PC-9 (cell line): ENCODE measurements around the gene CEACAM1. TPM values are rescaled to one million over a fixed set of nuclear protein-coding genes. Genes with fewer than 3 reads are reported as not detected.
"Not testable (repeated sequence)": the region's sequence is repeated elsewhere in the genome, so short reads cannot be mapped to it uniquely, and the experiment has no call there.

Experiments
- BruUV-seq: library from RNA; stranded (reverse); fragments of 400-500 nt; replicated peaks from 2 replicates; lab custom pipeline; 2021; lab: Mats Ljungman, UMichigan
- CTCF ChIA-PET: fragments of 300-600 bp; sonication (Branson Sonifier 250); formaldehyde crosslinking; loops from one replicate; lab custom pipeline; 2022; ENCODE audit warnings: antibody characterized with exemption; lab: Charles Lee
- POLR2A ChIA-PET: fragments of 300-600 bp; sonication (Branson Sonifier 250); formaldehyde crosslinking; loops from one replicate; lab custom pipeline; 2022; ENCODE audit warnings: antibody characterized with exemption; ENCODE audit not compliant: unreplicated experiment; lab: Charles Lee
- DNase-seq, 2 experiments: peaks; one replicate each; pipeline versions ENCODE4 v3.0.0 to v3.0.0-alpha.2; 2015 to 2022; ENCODE audit warnings: mixed read lengths in 1 of 2
- H2AFZ ChIP-seq: fragments of 200-600 bp; sonication (generic); 2 replicates; pipeline ENCODE4 v1.8.1; 2017; ENCODE audit warnings: antibody characterized with exemption
- H3F3A ChIP-seq: fragments of 200-600 bp; sonication (generic); 2 replicates; pipeline ENCODE4 v1.8.1; 2017; ENCODE audit warnings: antibody characterized with exemption, mild to moderate bottlenecking, low read depth; ENCODE audit not compliant: insufficient read depth
- H3K27ac ChIP-seq: fragments of 200-600 bp; sonication (generic); 2 replicates; pipeline ENCODE4 v1.6.1; 2016; ENCODE audit warnings: mixed run types
- H3K27me3 ChIP-seq: fragments of 200-600 bp; sonication (generic); 2 replicates; pipeline ENCODE4 v1.6.1; 2016; ENCODE audit warnings: low read depth, mixed run types; ENCODE audit not compliant: insufficient read depth
- H3K36me3 ChIP-seq: fragments of 200-600 bp; sonication (generic); 2 replicates; pipeline ENCODE4 v1.6.1; 2016; ENCODE audit warnings: low read depth, mixed run types
- H3K4me1 ChIP-seq: fragments of 200-600 bp; sonication (generic); replicated peaks from 2 replicates; pipeline ENCODE4 v1.6.1; 2016; ENCODE audit warnings: mixed run types; ENCODE audit not compliant: insufficient read depth
- H3K4me2 ChIP-seq: fragments of 200-600 bp; sonication (generic); 2 replicates; pipeline ENCODE4 v1.6.1; 2017; ENCODE audit warnings: mixed run types
- H3K4me3 ChIP-seq: fragments of 200-600 bp; sonication (generic); 2 replicates; pipeline ENCODE4 v1.6.1; 2016; ENCODE audit warnings: mixed run types
- H3K79me2 ChIP-seq: fragments of 200-600 bp; sonication (generic); 2 replicates; pipeline ENCODE4 v1.6.1; 2017; ENCODE audit warnings: low read depth, mixed run types
- H3K9me2 ChIP-seq: fragments of 200-600 bp; sonication (generic); 2 replicates; pipeline ENCODE4 v1.8.1; 2017; ENCODE audit warnings: mild to moderate bottlenecking; ENCODE audit not compliant: insufficient read depth
- H3K9me3 ChIP-seq: fragments of 200-600 bp; sonication (generic); 2 replicates; pipeline ENCODE4 v1.8.1; 2016; ENCODE audit warnings: low read depth; ENCODE audit not compliant: insufficient read depth
- H4K20me1 ChIP-seq: fragments of 200-600 bp; sonication (generic); 2 replicates; pipeline ENCODE4 v1.8.1; 2017; ENCODE audit not compliant: insufficient read depth
- EZH2 ChIP-seq: fragments of 200-600 bp; sonication (generic); IDR thresholded peaks from 2 replicates; pipeline ENCODE4 v1.8.0; 2017; ENCODE audit warnings: antibody characterized with exemption, low read depth
- intact Hi-C: fragments of 100-400 bp; cut with micrococcal nuclease; formaldehyde crosslinking; loops from one replicate; pipeline ENCODE4 v1.10.0; 2022; ENCODE audit not compliant: unreplicated experiment
- total RNA-seq: library from RNA; stranded (reverse); gene quantifications from 2 replicates; pipeline ENCODE4 v1.2.3, GENCODE V29; 2021
- TF ChIP-seq, protein P1 (sequence below): fragments of 200-600 bp; sonication (generic); conservative IDR thresholded peaks from 2 replicates; pipeline ENCODE4 v1.6.1; 2017; ENCODE audit warnings: mixed run types, antibody characterized with exemption, mild to moderate bottlenecking, moderate library complexity

CEACAM1 gene
- total RNA-seq, 1 experiment from 2014 or later, result 1.6 TPM

DNA sequence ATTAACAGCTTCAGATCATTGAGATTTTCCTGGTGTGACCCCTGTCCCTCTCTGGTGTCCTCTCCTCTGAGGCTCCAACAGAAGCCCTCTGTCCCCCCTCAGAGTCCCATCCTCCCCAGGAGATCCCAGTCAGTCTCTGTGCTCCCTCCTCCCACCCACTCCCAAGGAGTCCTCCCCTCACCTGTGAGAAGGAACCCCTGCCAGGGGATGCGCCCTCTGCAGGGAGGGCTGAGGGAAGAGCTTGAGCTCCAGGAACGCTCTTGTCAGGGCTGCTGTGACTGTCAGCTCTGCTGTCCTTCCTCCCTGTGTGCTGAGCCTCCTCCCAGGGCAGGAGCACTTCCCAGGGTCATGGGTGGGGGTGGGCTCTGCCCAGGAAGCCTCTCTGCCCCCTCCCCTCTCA, 33.2 kb upstream of the CEACAM1 start:
- H3K36me3 ChIP-seq, result no peaks in the 10 kb centered on the region
- no peaks in the 10 kb centered on the region for H4K20me1 ChIP-seq
- POLR2A ChIA-PET, result no interaction called here
- no peak overlapping the region for H3K4me2 ChIP-seq
- H3K27me3 ChIP-seq, result no peaks in the 10 kb centered on the region
- H3K79me2 ChIP-seq, result no peaks in the 10 kb centered on the region
- no peak for DNase-seq
- intact Hi-C loops, result no loop called here
- H3F3A ChIP-seq, result no peaks in the 10 kb centered on the region
- H3K27ac ChIP-seq, result no peak overlapping the region
- BruUV-seq, result no TSS peak
- H3K9me2 ChIP-seq, result no peaks in the 10 kb centered on the region
- H3K9me3 ChIP-seq, result no peaks in the 10 kb centered on the region
- CTCF ChIA-PET, result no interaction called here
- no peak overlapping the region for H3K4me3 ChIP-seq
- TF ChIP-seq EZH2, result no peak
- no peaks in the 10 kb centered on the region for H3K4me1 ChIP-seq
- H2AFZ ChIP-seq, result no peak overlapping the region

DNA sequence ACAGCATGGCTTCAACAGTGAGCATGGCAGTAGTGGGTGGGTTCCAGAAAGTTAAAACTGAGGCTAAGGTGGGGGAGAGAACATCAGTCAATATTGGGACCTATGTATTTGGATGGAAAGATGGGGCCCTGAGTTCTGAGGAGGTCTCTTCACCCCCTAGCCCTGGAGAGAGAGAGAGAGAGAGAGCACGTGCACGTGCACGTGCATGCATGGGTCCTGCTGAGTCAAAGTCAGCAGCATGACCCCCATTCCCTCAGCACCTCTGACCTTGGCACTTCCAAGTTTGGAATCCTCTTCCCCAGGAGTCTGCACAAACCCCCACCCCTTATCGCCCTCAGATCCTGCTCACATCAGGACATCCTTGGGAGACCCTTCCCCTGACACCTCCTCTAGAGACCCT, 32.5 kb upstream of the CEACAM1 start:
- BruUV-seq, result no TSS peak
- Histone ChIP-seq H3K9me2 (no peaks in the 10 kb centered on the region), H3K4me1 (no peaks in the 10 kb centered on the region), H3K9me3 (no peaks in the 10 kb centered on the region), H2AFZ (no peak overlapping the region), H3K36me3 (no peaks in the 10 kb centered on the region), H3F3A (no peaks in the 10 kb centered on the region), H3K27me3 (no peaks in the 10 kb centered on the region), H3K4me2 (no peak overlapping the region), H3K79me2 (no peaks in the 10 kb centered on the region), H3K4me3 (no peak overlapping the region), H3K27ac (no peak overlapping the region), H4K20me1 (no peaks in the 10 kb centered on the region)
- DNase-seq, result no peak
- POLR2A ChIA-PET, result no interaction called here
- intact Hi-C loops, result no loop called here
- CTCF ChIA-PET, result no interaction called here
- TF ChIP-seq EZH2, result no peak
- TF ChIP-seq, protein P1, sequence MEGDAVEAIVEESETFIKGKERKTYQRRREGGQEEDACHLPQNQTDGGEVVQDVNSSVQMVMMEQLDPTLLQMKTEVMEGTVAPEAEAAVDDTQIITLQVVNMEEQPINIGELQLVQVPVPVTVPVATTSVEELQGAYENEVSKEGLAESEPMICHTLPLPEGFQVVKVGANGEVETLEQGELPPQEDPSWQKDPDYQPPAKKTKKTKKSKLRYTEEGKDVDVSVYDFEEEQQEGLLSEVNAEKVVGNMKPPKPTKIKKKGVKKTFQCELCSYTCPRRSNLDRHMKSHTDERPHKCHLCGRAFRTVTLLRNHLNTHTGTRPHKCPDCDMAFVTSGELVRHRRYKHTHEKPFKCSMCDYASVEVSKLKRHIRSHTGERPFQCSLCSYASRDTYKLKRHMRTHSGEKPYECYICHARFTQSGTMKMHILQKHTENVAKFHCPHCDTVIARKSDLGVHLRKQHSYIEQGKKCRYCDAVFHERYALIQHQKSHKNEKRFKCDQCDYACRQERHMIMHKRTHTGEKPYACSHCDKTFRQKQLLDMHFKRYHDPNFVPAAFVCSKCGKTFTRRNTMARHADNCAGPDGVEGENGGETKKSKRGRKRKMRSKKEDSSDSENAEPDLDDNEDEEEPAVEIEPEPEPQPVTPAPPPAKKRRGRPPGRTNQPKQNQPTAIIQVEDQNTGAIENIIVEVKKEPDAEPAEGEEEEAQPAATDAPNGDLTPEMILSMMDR, result no peak

DNA sequence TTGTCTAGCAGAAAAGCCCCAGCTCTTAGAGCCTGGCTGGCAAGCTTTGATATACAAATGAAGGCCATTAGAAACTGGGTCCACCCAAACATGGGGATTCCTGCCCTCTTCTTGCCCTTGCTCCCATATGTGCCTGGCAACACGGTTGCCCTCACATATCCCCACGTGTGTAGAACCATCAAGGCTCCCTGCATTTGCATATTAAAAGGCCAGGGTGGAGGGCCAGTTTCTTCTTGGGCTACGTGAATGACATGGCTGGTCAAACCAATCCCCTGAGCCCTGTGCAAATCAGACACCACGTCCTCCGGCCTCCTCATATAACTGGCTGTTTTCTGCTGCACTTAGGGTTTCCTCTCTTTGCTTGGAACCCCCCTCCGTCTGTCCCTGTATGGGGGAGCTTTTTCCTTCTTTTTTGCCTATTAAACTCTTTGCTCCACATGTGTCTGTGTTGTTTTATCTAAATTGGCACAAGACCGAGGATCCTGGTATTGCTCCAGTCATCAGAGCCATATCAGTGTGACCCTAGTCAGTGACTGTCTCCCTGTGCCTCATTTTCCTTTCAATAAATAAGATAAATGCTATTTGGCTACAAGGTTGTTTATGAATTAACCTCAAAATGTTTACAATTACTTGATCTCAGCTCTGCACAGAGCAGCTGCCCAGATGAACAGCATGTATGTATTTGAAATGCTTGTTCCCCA, 30.3 kb upstream of the CEACAM1 start:
- ChIA-PET POLR2A (interaction anchor here (0.6 kb wide), 1 partner anchor 482 kb away, joined by 8 read pairs; the partner anchor contains the start of gene ZNF574), CTCF (interaction anchor here (0.5 to 0.6 kb wide), 2 partner anchors 19 to 1498 kb away, joined by 3 to 5 read pairs; no protein-coding TSS in a partner anchor)
- H3K4me1 ChIP-seq, result no peaks in the 10 kb centered on the region
- no peak overlapping the region for H3K4me2 ChIP-seq
- H3K36me3 ChIP-seq, result no peaks in the 10 kb centered on the region
- DNase-seq, result no peak
- intact Hi-C loops, result no loop called here
- H3K9me3 ChIP-seq, result no peaks in the 10 kb centered on the region
- H4K20me1 ChIP-seq, result no peaks in the 10 kb centered on the region
- H3K27ac ChIP-seq, result no peak overlapping the region
- H3K79me2 ChIP-seq, result no peaks in the 10 kb centered on the region
- no peaks in the 10 kb centered on the region for H3K27me3 ChIP-seq
- no peak overlapping the region for H3K4me3 ChIP-seq
- no peaks in the 10 kb centered on the region for H3F3A ChIP-seq
- H3K9me2 ChIP-seq, result no peaks in the 10 kb centered on the region
- no TSS peak for BruUV-seq
- no peak overlapping the region for H2AFZ ChIP-seq
- TF ChIP-seq, protein P1, result no peak
- TF ChIP-seq EZH2, result no peak

DNA sequence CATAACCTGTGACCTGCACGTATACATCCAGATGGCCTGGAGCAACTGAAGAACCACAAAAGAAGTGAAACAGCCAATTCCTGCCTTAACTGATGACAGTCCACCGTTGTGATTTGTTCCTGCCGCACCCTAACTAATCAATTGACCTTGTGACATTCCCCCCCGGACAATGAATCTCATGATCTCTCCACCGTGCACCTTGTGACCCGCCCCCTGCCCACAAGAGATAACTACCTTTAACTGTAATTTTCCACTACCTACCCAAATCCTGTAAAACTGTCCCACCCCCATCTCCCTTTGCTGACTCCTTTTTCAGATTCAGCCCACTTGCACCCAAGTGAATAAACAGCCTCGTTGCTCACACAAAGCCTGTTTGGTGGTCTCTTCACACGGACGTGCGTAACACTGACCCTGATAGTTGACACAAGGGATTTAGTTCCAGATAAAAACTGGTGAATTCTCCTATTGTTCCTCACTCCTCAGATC, 29.1 kb upstream of the CEACAM1 start:
- intact Hi-C loops, H3K27me3 ChIP-seq, H3K4me2 ChIP-seq, BruUV-seq, H3K36me3 ChIP-seq, H4K20me1 ChIP-seq, POLR2A ChIA-PET, H3K27ac ChIP-seq, H3K4me1 ChIP-seq, H3K79me2 ChIP-seq, DNase-seq, H3K9me3 ChIP-seq, H3K4me3 ChIP-seq, H3K9me2 ChIP-seq, H2AFZ ChIP-seq, H3F3A ChIP-seq: not testable (repeated sequence)
- CTCF ChIA-PET, result interaction anchor here (0.6 kb wide), 1 partner anchor 26 kb away, joined by 4 read pairs; no protein-coding TSS in a partner anchor
